HG02870 (cell line): Measurements from ENCODE around the gene SCAMP2.

Experiments used
- ATAC-seq: cut with Tn5 transposase; IDR thresholded peaks from one replicate; pipeline ENCODE4 v1.9.1; 2021; ENCODE audit warnings: mild to moderate bottlenecking, moderate library complexity; ENCODE audit not compliant: unreplicated experiment

SCAMP2 gene

GRCh38 chr15:74863239-74864056, 9.7 kb downstream of the SCAMP2 start:
- no peak for ATAC-seq

- no peak for ATAC-seq
Measured at GRCh38 chr15:74858369-74858740, 14.8 kb downstream of the SCAMP2 start.

GRCh38 chr15:74857671-74858368, 15.3 kb downstream of the SCAMP2 start:
- no peak for ATAC-seq

GRCh38 chr15:74857082-74857655, 16.0 kb downstream of the SCAMP2 start:
- peak; percentile 76 for ATAC-seq

- ATAC-seq, result no peak
Measured at GRCh38 chr15:74856537-74856936, 16.6 kb downstream of the SCAMP2 start.

GRCh38 chr15:74855857-74856256, 17.3 kb downstream of the SCAMP2 start:
- no peak for ATAC-seq

- no peak for ATAC-seq
Measured at GRCh38 chr15:74854453-74855022, 18.6 kb downstream of the SCAMP2 start.

- ATAC-seq, result no peak
Measured at GRCh38 chr15:74851960-74852359, 21.2 kb downstream of the SCAMP2 start.

- ATAC-seq, result no peak
Measured at GRCh38 chr15:74850393-74850792, 22.8 kb downstream of the SCAMP2 start.

- no peak for ATAC-seq
Measured at GRCh38 chr15:74847432-74847831, 25.7 kb downstream of the SCAMP2 start.

GRCh38 chr15:74845581-74845980, 27.6 kb downstream of the SCAMP2 start:
- ATAC-seq, result no peak

- no peak for ATAC-seq
Measured at GRCh38 chr15:74845208-74845568, 28.0 kb downstream of the SCAMP2 start.

GRCh38 chr15:74844319-74845207, 28.6 kb downstream of the SCAMP2 start:
- no peak for ATAC-seq

GRCh38 chr15:74843891-74844299, 29.3 kb downstream of the SCAMP2 start:
- ATAC-seq, result no peak

GRCh38 chr15:74843445-74843828, 29.7 kb downstream of the SCAMP2 start:
- no peak for ATAC-seq

GRCh38 chr15:74842581-74843444, 30.4 kb downstream of the SCAMP2 start, which contains the start of gene ULK3:
Gene ULK3, minus strand, starts transcription at chr15:74843156. Its CDS starts 51 bp downstream, at chr15:74843105.
- ATAC-seq, result peak; percentile 75

- ATAC-seq, result no peak
Measured at GRCh38 chr15:74841891-74842373, 31.2 kb downstream of the SCAMP2 start.

- ATAC-seq, result no peak
Measured at GRCh38 chr15:74840851-74841775, 32.1 kb downstream of the SCAMP2 start.
